HFF-Myc (cell line): ENCODE measurements around the gene FDX2.
"Not testable (repeated sequence)": the region's sequence is repeated elsewhere in the genome, so short reads cannot be mapped to it uniquely, and the experiment has no call there.

Experiments used
- DNase-seq: peaks from one replicate; pipeline ENCODE4 v3.0.0-alpha.2; 2011; ENCODE audit warnings: low read depth; ENCODE audit errors: extremely low read depth
- H3K4me3 ChIP-seq: replicated peaks from 2 replicates; pipeline ENCODE4 v1.5.1; 2011; ENCODE audit warnings: low read depth, mild to moderate bottlenecking, control low read depth, low read length
- TF ChIP-seq, protein P1 (sequence below): IDR thresholded peaks from 2 replicates; pipeline ENCODE4 v1.5.1; 2012; ENCODE audit warnings: mild to moderate bottlenecking, low read depth, low read length, control low read depth; ENCODE audit errors: missing control alignments

FDX2 gene

GRCh38 chr19:10339380-10339960, 23.7 kb upstream of the FDX2 start, which contains the start of gene ICAM3:
ICAM3 (minus strand) TSS chr19:10339624; CDS start chr19:10339614, 10 bp downstream.
- TF ChIP-seq, protein P1, sequence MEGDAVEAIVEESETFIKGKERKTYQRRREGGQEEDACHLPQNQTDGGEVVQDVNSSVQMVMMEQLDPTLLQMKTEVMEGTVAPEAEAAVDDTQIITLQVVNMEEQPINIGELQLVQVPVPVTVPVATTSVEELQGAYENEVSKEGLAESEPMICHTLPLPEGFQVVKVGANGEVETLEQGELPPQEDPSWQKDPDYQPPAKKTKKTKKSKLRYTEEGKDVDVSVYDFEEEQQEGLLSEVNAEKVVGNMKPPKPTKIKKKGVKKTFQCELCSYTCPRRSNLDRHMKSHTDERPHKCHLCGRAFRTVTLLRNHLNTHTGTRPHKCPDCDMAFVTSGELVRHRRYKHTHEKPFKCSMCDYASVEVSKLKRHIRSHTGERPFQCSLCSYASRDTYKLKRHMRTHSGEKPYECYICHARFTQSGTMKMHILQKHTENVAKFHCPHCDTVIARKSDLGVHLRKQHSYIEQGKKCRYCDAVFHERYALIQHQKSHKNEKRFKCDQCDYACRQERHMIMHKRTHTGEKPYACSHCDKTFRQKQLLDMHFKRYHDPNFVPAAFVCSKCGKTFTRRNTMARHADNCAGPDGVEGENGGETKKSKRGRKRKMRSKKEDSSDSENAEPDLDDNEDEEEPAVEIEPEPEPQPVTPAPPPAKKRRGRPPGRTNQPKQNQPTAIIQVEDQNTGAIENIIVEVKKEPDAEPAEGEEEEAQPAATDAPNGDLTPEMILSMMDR = no peak
- DNase-seq = no peak
- no peak within 1 kb of the TSS for H3K4me3 ChIP-seq

- TF ChIP-seq, protein P1 = no peak
- DNase-seq = no peak
- no peak overlapping the region for H3K4me3 ChIP-seq
Measured at GRCh38 chr19:10338940-10339339, 23.1 kb upstream of the FDX2 start.

DNA sequence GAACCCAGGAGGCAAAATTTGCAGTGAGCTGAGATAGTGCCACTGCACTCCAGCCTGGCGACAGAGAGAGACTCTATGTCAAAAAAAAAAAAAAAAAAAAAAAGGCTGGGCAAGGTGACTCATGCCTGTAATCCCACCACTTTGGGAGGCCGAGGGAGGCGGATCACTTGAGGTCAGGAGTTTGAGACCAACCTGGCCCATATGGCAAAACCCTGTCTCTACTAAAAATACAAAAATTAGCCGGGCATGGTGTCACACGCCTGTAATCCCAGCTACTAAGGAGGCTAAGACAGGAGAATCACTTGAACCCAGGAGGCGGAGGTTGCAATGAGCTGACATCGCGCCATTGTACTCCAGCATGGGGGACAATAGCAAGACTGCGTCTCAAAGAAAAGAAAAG, 20.9 kb upstream of the FDX2 start:
- DNase-seq, H3K4me3 ChIP-seq: not testable (repeated sequence)

GRCh38 chr19:10335352-10335985, 19.7 kb upstream of the FDX2 start:
- DNase-seq = no peak
- no peak overlapping the region for H3K4me3 ChIP-seq
- TF ChIP-seq, protein P1 = no peak

DNA sequence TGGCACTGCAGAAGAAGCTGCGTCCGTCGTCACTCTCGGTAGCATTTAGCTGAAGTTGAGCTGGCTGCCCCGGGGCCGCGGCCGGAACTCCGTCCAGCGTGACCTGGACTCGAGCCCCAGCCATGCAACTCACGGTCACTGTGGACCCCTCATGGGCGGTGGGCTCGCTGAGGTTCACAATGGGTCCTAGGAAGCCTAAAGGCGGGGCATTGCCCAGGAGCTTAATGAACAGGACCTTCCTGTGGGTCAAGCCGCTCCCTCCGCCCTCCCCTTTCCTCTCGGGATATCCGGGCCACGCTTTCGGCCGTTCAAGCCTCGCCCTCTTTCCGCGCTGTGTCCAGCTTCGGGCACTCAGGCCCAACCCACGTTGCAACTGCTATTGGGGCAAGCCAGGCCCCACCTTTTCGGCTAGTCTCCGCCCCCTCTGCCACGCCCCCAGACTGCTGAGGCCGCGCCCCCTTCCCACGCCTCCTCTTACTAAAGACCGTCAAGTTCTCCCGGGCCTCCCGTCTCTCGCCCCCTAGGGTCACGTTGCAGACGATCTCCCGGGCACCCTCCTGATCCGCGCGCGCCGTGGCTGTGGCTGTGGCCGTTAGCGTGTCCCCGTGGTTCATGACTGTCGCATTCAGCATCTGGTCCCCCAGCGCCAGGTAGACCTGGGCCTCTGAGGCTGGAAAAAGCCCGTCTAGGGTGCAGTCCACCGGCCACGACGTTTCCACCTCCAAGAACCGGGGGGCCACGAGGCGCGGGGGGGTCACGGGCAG, 19.0 kb upstream of the FDX2 start:
- H3K4me3 ChIP-seq = peak overlapping the region; percentile 87
- DNase-seq = peak; percentile 81
- TF ChIP-seq, protein P1 = no peak

GRCh38 chr19:10333758-10334587, 18.2 kb upstream of the FDX2 start:
- TF ChIP-seq, protein P1 = no peak
- DNase-seq = no peak
- peak overlapping the region; percentile 87 for H3K4me3 ChIP-seq
